ENCODE results near the gene TRIM72. TPM values are rescaled to one million over a fixed set of nuclear protein-coding genes. Genes with fewer than 3 reads are reported as not detected.

The TRIM72 gene
- total RNA-seq, 1 experiment from 2014 or later = 1.2 TPM

DNA sequence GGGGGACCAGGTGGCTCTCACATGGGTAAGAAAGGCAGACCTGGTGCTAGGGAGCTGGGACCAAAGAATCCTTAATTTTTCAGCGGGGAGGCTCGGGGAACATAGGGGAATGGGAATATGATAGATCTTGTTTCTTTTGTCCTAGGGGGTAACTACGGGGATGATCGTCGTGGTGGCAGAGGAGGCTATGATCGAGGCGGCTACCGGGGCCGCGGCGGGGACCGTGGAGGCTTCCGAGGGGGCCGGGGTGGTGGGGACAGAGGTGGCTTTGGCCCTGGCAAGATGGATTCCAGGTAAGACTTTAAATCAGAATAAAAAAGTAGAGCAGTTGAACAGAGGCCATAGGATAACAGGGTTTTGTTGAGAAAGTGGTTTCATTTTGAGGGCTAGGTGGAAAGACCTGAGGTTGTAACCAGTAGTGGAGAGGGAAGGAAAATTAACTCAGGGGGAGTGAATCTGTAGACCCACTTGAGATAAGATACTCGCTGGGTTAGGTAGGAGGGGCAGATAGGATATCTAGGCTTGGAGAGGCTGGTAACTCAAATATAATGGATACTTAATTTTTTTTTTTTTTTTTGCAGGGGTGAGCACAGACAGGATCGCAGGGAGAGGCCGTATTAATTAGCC, 23.0 kb upstream of the TRIM72 start:
- H2BK5ac ChIP-seq (ENCODE audit: insufficient read length, low read length) = no peak overlapping the region
- no peaks in the 10 kb centered on the region for H3K9me3 Mint-ChIP-seq
- no peak overlapping the region for H3K4me2 ChIP-seq (ENCODE audit: insufficient read depth, insufficient read length, low read length)
- peaks cover 2% of the 10 kb centered on the region; the same call in 1 of the 2 replicates for H3K27me3 Mint-ChIP-seq (ENCODE audit: low read depth)
- H3K79me1 ChIP-seq (ENCODE audit: insufficient read depth, low read depth, low read length, poor library complexity, severe bottlenecking) = peaks cover 8% of the 10 kb centered on the region
- no peak overlapping the region for H2BK12ac ChIP-seq (ENCODE audit: insufficient read length, low read depth, low read length)
- H3K18ac ChIP-seq (ENCODE audit: insufficient read length, low read depth, low read length) = no peak overlapping the region
- H3K4me1 ChIP-seq (ENCODE audit: insufficient read depth, low read length) = no peaks in the 10 kb centered on the region
- no peaks in the 10 kb centered on the region for H4K20me1 ChIP-seq (ENCODE audit: control insufficient read depth, insufficient read depth, insufficient read length)
- no peak overlapping the region for H4K91ac ChIP-seq (ENCODE audit: insufficient read length, low read depth, low read length)
- no peak overlapping the region for H3T11ph ChIP-seq (ENCODE audit: low read length)
- TF ChIP-seq, protein P1, sequence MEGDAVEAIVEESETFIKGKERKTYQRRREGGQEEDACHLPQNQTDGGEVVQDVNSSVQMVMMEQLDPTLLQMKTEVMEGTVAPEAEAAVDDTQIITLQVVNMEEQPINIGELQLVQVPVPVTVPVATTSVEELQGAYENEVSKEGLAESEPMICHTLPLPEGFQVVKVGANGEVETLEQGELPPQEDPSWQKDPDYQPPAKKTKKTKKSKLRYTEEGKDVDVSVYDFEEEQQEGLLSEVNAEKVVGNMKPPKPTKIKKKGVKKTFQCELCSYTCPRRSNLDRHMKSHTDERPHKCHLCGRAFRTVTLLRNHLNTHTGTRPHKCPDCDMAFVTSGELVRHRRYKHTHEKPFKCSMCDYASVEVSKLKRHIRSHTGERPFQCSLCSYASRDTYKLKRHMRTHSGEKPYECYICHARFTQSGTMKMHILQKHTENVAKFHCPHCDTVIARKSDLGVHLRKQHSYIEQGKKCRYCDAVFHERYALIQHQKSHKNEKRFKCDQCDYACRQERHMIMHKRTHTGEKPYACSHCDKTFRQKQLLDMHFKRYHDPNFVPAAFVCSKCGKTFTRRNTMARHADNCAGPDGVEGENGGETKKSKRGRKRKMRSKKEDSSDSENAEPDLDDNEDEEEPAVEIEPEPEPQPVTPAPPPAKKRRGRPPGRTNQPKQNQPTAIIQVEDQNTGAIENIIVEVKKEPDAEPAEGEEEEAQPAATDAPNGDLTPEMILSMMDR (conservative IDR thresholded peaks at IDR 0.05) = no peak
- H3K27me3 ChIP-seq (ENCODE audit: insufficient read depth, low read length) = no peaks in the 10 kb centered on the region
- H2BK15ac ChIP-seq (ENCODE audit: low read depth, low read length) = no peak overlapping the region
- no peak overlapping the region for H4K8ac ChIP-seq (replicated peaks; ENCODE audit: insufficient read length, low read depth, low read length)
- WGBS (ENCODE audit: extremely low coverage, insufficient read length, low lambda C conversion rate) = no CpG with 5 or more reads among the region's 17 CpGs
- no peak overlapping the region for H3K4ac ChIP-seq (ENCODE audit: low read depth, low read length)
- H2AK5ac ChIP-seq (ENCODE audit: insufficient read length, low read length) = no peak overlapping the region
- no peak overlapping the region for H2AFZ ChIP-seq (ENCODE audit: low read length)
- H3K27ac Mint-ChIP-seq = peak overlapping the region in 1 of 3 experiments; percentile 1; a peak in 1 of 7 replicates
- H3K4me3 Mint-ChIP-seq = peak overlapping the region in 1 of 2 experiments; percentile 13; a peak in 1 of 5 replicates
- no peak overlapping the region for H3K14ac ChIP-seq (ENCODE audit: insufficient read depth, low read length)
- no peaks in the 10 kb centered on the region for H3K9me3 ChIP-seq (ENCODE audit: control insufficient read depth, low read depth, low read length)
- no peak overlapping the region for H4K5ac ChIP-seq (ENCODE audit: insufficient read length, low read depth, low read length)
- H2BK20ac ChIP-seq (ENCODE audit: low read depth, low read length, poor library complexity, severe bottlenecking) = no peak overlapping the region
- peaks cover 2 to 3% of the 10 kb centered on the region in 2 experiments; a peak in 2 of 4 replicates for H3K4me1 Mint-ChIP-seq
- H3K23me2 ChIP-seq (ENCODE audit: insufficient read length, low read depth, low read length, poor library complexity, severe bottlenecking) = no peaks in the 10 kb centered on the region
- H2BK120ac ChIP-seq (ENCODE audit: low read depth, low read length, poor library complexity, severe bottlenecking) = no peak overlapping the region
- H3K9ac ChIP-seq (ENCODE audit: extremely low read depth, insufficient read length, low read length) = no peak overlapping the region
- H3K56ac ChIP-seq (ENCODE audit: insufficient read length, low read depth, low read length) = no peak overlapping the region
- peaks cover 86 to 98% (median 97%) of the 10 kb centered on the region in 3 experiments for H3K36me3 Mint-ChIP-seq (ENCODE audit: insufficient read depth in 1 of 3, low read depth in 3 of 3)
- H3K79me2 ChIP-seq (ENCODE audit: insufficient read depth, low read length) = peaks cover 4% of the 10 kb centered on the region; the same call in 1 of the 2 replicates
- H3K23ac ChIP-seq (ENCODE audit: insufficient read length, low read depth, low read length) = no peak overlapping the region
- no peak overlapping the region for H3K27ac ChIP-seq (ENCODE audit: insufficient read length, low read depth, low read length)
- no peak for DNase-seq
